Osteoblast (primary cell): Measurements from ENCODE around the gene TTC39B. TPM values are rescaled to one million over a fixed set of nuclear protein-coding genes. Genes with fewer than 3 reads are reported as not detected.

ENCODE experiments used
- DNase-seq: peaks from one replicate; pipeline ENCODE4 v3.0.0; 2011; ENCODE audit warnings: low spot score, mixed read lengths; ENCODE audit not compliant: insufficient read length; ENCODE audit errors: missing footprints
- H2AFZ ChIP-seq: 2 replicates; pipeline ENCODE4 v1.6.0; 2011; ENCODE audit warnings: mild to moderate bottlenecking, low read length
- H3K27ac ChIP-seq: 2 replicates; pipeline ENCODE4 v1.5.1; 2011; ENCODE audit warnings: mild to moderate bottlenecking, low read depth, low read length, moderate library complexity
- H3K27me3 ChIP-seq: 2 replicates; pipeline ENCODE4 v1.6.0; 2012; ENCODE audit warnings: mild to moderate bottlenecking, control low read depth, inconsistent platforms, low read length, moderate library complexity; ENCODE audit not compliant: insufficient read depth
- H3K36me3 ChIP-seq: 2 replicates; pipeline ENCODE4 v1.5.1; 2011; ENCODE audit warnings: mild to moderate bottlenecking, low read length, control low read depth, moderate library complexity; ENCODE audit not compliant: insufficient read depth
- H3K4me1 ChIP-seq: 2 replicates; pipeline ENCODE4 v1.5.1; 2011; ENCODE audit warnings: mild to moderate bottlenecking, low read length, control low read depth, moderate library complexity; ENCODE audit not compliant: insufficient read depth
- H3K4me2 ChIP-seq: 2 replicates; pipeline ENCODE4 v1.6.0; 2011; ENCODE audit warnings: mild to moderate bottlenecking, low read length; ENCODE audit not compliant: insufficient read depth
- H3K4me3 ChIP-seq: fragments of 200-600 bp; sonication (generic); 3 replicates; pipeline ENCODE4 v1.5.1; 2012; ENCODE audit warnings: mild to moderate bottlenecking, low read length, inconsistent platforms; ENCODE audit not compliant: insufficient read depth
- H3K79me2 ChIP-seq: 2 replicates; pipeline ENCODE4 v1.6.0; 2012; ENCODE audit warnings: mild to moderate bottlenecking, low read length, control low read depth, inconsistent platforms; ENCODE audit not compliant: insufficient read depth
- H3K9me3 ChIP-seq: 2 replicates; pipeline ENCODE4 v1.5.1; 2011; ENCODE audit warnings: low read depth, low read length, control low read depth
- H4K20me1 ChIP-seq: 2 replicates; pipeline ENCODE4 v1.6.0; 2012; ENCODE audit warnings: mild to moderate bottlenecking, low read length, control low read depth; ENCODE audit not compliant: insufficient read depth
- CTCF ChIP-seq: IDR thresholded peaks from 2 replicates; pipeline ENCODE4 v1.5.1; 2011; ENCODE audit warnings: mild to moderate bottlenecking, low read depth, low read length, moderate library complexity; ENCODE audit errors: extremely low read depth
- total RNA-seq: library from RNA; depleted of rRNA; stranded (reverse); fragments of >200 nt; gene quantifications from 2 replicates; pipeline ENCODE4 v1.2.3, GENCODE V29; 2012

The TTC39B gene
- total RNA-seq, 1 donor, result 18.5 TPM

- H3K4me1 ChIP-seq, result peaks cover 15% of the 10 kb centered on the region
- no peaks in the 10 kb centered on the region for H3K36me3 ChIP-seq
- H3K4me2 ChIP-seq, result no peak overlapping the region
- H3K9me3 ChIP-seq, result no peaks in the 10 kb centered on the region
- no peaks in the 10 kb centered on the region for H3K27me3 ChIP-seq
- H4K20me1 ChIP-seq, result no peaks in the 10 kb centered on the region
- TF ChIP-seq CTCF, result no peak
- H2AFZ ChIP-seq, result no peak overlapping the region
- H3K27ac ChIP-seq, result no peak overlapping the region
- DNase-seq, result no peak
- no peaks in the 10 kb centered on the region for H3K79me2 ChIP-seq
- H3K4me3 ChIP-seq, result no peak overlapping the region
Measured at GRCh38 chr9:15206903-15207696, 99.9 kb downstream of the TTC39B start.

DNA sequence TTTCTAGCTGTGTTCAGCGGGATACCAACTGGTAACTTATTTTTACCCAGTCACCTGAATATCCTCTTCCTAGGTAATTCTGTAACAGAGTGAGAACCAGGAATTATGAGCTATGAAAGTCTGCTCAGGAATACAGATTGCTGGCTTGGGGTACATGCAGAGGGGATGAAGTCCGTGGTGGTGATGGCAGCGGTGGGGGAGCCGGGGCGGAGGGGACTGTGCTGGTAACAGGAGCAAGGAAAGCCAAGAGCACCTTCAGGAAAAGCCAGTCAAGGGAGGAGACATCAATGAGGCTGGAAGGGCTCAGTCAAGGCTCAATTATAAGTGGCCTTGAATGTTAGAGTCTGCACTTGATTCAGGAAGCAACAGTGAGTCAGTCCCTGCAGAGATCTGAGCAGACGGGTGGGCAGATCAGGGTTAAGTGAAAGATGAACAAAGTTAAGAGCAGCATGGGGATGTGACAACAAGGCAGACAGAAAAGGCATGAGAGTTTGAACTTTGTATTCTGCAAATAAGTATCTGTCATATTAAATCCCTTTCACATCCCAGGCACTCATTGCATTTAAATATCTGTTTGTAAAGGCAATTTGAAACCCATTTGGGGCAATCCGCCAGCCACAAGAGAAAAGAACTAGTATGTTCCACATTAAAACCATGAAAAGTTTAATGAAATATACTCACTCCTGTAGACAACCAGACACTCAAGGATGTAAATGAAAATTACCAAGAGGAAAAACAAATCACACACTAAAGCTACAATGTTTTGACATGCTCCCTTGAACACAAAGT is 101.2 kb downstream of the TTC39B start:
- Histone ChIP-seq H3K9me3 (no peaks in the 10 kb centered on the region), H3K4me1 (peaks cover 6% of the 10 kb centered on the region), H3K36me3 (no peaks in the 10 kb centered on the region), H3K4me2 (no peak overlapping the region), H3K4me3 (no peak overlapping the region), H3K27me3 (no peaks in the 10 kb centered on the region), H4K20me1 (no peaks in the 10 kb centered on the region), H3K79me2 (no peaks in the 10 kb centered on the region), H2AFZ (no peak overlapping the region), H3K27ac (no peak overlapping the region)
- DNase-seq, result peak; percentile 80
- no peak for TF ChIP-seq CTCF

- DNase-seq, result no peak
- H3K4me2 ChIP-seq, result no peak overlapping the region
- no peak overlapping the region for H2AFZ ChIP-seq
- H3K27ac ChIP-seq, result no peak overlapping the region
- no peaks in the 10 kb centered on the region for H3K27me3 ChIP-seq
- no peaks in the 10 kb centered on the region for H4K20me1 ChIP-seq
- TF ChIP-seq CTCF, result no peak
- H3K9me3 ChIP-seq, result no peaks in the 10 kb centered on the region
- peaks cover 6% of the 10 kb centered on the region for H3K4me1 ChIP-seq
- H3K79me2 ChIP-seq, result no peaks in the 10 kb centered on the region
- H3K4me3 ChIP-seq, result no peak overlapping the region
- no peaks in the 10 kb centered on the region for H3K36me3 ChIP-seq
Measured at GRCh38 chr9:15203581-15203980, 103.4 kb downstream of the TTC39B start.

DNA sequence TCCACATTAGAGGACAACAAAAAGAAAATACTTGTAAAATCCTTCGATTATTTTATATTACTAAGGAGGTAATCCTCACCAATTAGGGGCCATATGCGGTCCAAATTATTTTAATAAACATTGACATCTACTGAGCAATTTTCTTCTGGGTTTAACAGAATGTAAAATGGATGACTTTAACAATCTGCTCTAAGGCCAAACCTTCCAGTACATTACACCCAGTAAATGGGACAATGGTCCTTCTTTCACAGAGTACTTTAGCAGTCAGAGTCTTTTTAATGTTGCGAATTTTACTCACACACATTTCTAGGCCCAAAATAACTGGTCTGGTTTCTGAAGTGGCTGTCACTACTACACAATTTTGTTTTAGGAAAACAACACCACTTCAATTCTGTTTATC is 106.9 kb downstream of the TTC39B start:
- Histone ChIP-seq H4K20me1 (no peaks in the 10 kb centered on the region), H3K4me1 (no peaks in the 10 kb centered on the region), H3K79me2 (no peaks in the 10 kb centered on the region), H3K27ac (no peak overlapping the region), H3K4me2 (no peak overlapping the region), H3K36me3 (no peaks in the 10 kb centered on the region), H3K4me3 (no peak overlapping the region), H2AFZ (no peak overlapping the region), H3K27me3 (no peaks in the 10 kb centered on the region), H3K9me3 (no peaks in the 10 kb centered on the region)
- TF ChIP-seq CTCF, result no peak
- no peak for DNase-seq
